Colon (tissue), 2 donors: ENCODE data around the gene TOM1.

ENCODE experiments used
- FAIRE-seq: peaks from 2 replicates; lab custom pipeline; 2012; peaks lifted over from hg19 to GRCh38; lab: Jason Lieb, UNC
- donor health status: control.
- donor health status: control.

TOM1 gene

GRCh38 chr22:35307372-35307771 lies 7.7 kb downstream of the TOM1 start:
- FAIRE-seq = no peak

DNA sequence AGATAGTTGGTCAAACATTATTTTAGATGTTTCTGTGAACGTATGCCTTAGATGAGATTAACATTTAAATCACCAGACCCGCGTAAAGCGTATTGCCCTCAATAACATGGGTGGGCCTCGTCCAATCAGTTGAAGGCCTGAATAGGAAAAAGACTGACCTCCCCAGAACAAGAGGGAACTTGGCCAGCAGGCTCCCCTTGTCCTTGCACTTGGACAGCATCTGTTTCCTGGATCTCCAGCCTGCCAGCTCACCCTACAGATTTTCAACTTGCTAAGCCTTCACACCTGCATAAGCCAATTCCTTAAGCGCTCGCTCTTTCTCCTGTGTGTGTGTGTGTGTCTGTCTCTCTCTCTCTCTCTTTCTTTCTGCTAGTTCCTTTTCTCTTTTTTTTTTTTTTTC lies 8.2 kb downstream of the TOM1 start:
- no peak for FAIRE-seq

DNA sequence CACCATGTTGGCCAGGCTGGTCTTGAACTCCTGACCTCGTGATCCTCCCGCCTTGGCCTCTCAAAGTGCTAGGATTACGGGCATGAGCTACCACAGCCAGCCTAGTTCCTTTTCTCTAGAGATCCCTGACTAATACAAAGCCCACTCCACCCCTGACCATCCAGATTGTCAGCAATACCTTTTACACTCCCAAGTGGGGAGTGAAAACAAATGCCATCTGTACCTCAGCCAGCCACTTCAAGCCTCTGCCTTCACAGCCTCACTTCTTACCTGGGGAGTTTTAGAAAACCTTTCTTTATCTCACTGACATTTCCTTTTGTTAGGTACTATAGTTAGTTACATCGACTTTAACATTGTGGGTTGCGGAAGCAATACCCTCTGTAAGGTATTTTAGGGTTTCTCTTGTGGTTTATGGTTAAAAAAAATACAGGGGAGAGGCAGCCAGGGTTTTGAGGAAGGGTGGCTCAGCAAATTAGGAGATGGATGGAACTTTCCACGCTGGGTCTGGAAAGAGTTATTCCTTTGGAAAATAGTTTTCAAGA lies 8.9 kb downstream of the TOM1 start:
- FAIRE-seq = no peak

- no peak for FAIRE-seq
Measured at GRCh38 chr22:35310556-35311550, 11.2 kb downstream of the TOM1 start.

DNA sequence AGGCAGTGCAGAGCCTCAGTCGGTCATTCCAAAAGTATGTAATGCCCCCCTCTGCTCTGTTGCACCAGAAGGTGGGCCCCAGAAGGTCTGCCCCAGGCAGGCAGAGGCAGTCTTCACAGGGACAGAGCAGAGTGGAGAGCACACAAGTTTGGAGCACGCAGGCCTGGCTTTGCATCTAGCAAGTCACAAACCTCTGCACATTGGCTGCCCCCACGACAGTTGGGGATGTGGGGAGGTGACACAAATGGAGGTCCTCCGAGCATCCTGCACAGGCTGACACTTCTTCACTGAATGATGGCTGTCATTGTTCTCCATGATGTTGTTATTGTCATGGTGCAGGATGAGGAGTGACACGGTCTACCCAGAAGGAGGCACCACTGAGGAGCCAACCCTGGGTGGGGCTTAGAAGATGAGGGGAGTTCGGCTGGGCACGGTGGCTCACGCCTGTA lies 11.9 kb downstream of the TOM1 start:
- no peak for FAIRE-seq

DNA sequence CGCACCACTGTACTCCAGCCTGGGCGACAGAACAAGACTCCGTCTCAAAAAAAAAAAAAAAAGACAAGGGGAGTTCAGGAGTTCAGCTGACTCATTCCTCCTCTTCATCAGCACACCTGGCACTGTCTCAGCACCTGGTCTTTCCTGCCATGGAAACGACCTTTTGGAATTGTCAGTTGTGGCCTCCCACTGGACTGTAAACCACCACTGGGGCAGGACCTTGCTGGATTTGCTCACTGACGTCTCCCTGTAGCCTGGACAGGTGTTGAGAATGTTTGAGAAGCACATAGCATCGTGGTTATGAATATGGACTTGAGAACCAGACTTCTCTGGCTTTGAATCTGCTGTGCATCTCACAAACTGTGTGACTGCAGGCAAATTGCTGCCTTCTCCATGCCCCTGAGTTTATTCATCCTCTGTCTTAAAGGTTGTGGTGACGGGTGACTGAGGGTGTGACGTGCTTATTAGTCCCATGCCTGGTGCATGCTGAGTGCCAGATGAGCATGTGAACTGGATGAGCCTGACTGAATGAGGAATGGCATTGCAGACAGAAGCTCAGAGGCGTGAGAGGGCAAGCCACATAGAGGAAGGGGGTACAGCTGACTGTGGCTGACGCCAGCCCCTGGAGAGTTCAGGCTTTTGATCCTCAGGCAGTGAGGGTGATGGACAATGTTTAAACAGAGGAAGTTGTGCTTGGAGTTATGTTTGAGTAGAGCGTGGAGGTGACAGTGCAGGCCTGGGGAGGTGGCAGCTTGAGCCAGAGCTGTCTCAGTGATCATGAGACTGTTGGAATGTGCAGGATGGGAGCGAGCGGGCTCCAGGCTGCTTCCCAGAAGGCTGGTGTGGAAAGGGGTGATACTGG lies 12.7 kb downstream of the TOM1 start:
- no peak for FAIRE-seq

DNA sequence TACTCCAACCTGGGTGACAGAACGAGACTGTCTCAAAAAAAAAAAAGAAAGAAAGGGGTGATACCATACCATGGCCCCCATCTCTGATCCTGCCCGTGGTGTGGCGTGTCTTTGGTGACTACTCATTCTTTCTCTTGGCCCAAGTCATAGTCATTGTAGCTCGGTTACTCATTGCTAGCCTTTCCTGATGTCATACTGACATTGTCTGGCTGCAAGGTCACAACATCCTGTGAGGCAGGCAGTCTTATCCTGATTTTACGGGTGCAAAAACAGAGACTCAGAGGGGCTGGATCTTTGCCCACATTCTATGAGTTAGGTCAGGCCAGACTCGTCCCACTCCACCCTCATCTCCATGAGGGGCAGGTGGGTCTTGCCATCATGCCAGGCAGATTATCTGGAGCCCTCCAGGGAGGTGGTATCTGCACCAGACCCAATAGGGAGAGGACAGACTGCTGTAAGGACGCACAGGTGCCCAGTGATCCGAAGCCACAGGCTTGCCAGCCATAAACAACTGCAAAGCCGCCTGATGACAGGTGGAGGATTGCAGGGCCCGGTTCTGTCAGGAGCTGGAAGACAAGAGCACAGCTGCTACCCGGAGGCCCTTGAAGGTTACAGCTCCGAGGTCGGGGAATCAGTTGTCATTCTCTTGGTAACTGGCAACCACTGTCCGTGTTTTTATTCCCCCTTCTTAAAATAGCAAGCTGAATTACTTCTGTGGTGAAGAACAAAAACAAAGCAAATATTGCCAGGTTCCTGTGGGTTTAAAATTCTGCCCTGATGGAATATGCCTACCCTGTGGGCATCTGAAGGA lies 13.8 kb downstream of the TOM1 start:
- no peak for FAIRE-seq

DNA sequence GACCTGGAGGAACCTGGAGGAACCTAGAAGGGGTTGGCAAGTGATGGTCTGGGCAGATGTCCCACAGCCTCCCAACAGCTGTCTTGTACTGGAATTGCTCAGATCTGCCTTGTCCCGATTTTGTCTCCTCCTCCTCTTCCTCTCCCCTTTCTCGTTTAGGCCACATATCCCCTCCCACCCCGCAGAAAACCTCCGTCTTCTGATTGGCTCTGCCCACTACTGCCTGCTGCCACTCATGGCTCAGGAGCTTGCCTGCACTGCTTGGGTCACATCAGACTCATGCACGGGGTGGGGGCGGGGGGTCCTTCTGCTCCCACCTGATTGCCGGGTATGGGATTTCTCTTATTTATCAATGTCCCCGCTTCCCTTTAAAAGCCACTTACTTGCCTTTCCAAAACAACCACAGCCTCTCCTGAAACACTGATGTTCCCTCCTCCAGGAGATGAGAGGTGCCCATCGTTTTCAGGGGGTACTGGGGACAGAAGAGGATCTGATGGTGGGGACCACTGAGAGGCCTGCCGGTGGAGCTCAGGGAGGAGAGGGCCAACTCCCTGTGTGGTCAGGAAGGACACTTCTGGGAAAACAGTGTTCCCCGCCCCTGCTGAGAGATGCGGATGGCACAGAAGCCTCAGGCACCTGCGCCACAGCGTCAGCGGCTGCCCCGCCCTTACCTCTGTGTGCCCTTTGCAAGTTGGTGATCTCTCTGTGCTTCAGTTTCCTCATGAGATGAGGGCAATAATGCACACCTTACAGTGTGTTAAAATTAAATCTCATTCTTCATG lies 14.7 kb downstream of the TOM1 start:
- FAIRE-seq = no peak

- FAIRE-seq = no peak
Measured at GRCh38 chr22:35315141-35315854, 15.6 kb downstream of the TOM1 start.

DNA sequence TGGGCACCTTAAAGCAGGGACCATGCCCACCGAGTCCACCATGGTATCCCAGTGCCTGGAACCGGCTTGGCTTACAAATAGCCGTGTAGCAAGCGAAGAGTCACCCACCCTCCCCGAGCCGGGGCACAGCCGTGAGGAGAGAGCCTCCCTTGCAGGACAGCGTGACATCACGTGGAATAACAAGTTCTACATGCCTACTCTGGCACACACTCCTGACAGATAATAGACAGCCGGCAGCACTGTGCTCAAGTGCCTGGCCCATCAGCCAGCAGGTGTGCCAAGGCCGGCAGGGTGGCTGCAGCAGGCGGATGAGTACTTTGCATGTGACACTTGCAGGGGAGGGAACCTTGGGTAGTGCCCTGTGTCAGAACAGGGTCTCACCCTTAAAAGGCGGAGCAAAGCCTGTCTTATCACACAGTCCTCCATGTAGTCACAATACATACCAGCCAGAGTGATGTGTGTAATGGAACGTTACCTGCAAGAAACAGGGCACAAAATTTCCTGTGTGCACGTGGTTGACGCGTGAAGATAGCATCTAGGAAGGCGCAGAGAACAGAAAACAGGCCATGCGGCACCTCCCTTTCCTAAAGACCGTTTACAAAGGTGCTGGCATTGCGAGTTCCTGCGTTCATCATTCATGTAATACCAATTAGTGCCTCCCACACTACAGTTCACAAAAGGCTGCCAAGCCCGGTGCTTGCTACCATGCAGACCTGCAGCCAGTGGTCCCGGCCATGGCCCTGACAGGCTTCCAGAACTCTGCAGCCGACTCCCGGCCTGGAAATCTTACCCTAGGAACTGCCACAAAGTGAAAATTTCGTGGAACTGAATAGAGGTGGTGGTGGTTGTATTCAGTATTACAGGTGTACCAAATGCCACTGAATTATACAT lies 16.4 kb downstream of the TOM1 start:
- no peak for FAIRE-seq

GRCh38 chr22:35316751-35317150 lies 17.1 kb downstream of the TOM1 start:
- no peak for FAIRE-seq

DNA sequence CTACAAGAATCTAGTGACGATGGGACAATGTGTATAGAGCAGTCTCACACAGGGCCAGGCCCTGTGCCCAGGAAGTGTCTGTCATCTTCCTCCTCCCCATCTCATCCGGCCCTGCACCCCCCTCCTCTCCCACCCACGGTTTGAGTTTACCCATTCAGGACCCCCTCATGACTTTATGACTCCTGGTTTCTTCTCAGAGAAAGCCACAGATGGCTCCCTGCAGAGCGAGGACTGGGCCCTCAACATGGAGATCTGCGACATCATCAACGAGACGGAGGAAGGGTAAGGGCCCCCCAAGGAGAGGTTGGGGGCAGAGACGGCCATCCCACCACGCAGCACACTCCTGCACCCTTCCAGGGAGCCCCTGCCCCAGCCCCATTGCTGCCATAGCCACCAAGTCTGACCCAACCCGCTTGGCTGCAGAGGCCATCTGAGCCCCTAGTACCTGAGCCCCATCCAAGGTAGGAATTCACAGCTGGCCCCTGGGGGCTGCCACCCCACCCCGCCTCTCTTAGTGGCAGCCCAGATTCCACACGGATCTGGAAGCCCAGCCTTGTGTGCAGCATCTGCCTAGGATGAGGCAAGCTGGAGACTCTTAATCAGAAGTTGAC lies 18.1 kb downstream of the TOM1 start:
- no peak for FAIRE-seq

GRCh38 chr22:35318346-35319215 lies 18.9 kb downstream of the TOM1 start:
- no peak for FAIRE-seq

- no peak for FAIRE-seq
Measured at GRCh38 chr22:35319244-35319985, 19.7 kb downstream of the TOM1 start.

DNA sequence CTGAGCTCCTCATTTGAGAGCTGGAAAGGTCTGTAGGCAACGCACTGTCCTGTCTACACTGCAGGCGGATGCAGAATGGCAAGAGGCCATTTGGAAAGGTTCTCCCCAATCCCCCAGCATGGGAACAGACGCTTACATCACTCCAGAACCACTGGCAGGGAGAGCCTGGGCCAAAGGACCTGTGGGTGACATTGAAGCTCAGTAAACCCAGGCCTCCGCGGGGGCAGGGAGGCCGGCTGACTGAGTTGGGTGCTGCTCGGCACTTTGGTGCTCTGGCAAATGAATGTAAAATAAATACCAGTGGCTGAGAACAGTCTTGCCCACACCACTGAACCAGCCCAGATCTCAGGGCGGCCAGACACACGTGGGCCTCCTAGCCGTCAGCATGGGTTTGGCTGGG lies 22.4 kb downstream of the TOM1 start:
- FAIRE-seq = no peak

DNA sequence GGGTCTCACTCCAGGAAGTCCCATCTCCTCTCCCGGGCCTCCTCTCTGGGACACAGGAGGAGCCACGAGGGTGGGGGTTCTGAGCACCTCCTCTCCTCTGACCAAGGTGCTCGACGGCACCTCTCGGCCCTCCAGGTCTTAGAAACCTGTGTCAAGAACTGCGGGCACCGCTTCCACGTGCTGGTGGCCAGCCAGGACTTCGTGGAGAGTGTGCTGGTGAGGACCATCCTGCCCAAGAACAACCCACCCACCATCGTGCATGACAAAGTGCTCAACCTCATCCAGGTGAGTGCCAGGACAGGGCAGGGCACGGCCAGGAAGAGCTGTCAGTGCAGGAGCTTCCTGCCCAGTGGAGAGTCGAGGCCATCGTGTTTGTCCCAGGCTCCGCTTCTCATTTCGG lies 23.2 kb downstream of the TOM1 start:
- FAIRE-seq = no peak

DNA sequence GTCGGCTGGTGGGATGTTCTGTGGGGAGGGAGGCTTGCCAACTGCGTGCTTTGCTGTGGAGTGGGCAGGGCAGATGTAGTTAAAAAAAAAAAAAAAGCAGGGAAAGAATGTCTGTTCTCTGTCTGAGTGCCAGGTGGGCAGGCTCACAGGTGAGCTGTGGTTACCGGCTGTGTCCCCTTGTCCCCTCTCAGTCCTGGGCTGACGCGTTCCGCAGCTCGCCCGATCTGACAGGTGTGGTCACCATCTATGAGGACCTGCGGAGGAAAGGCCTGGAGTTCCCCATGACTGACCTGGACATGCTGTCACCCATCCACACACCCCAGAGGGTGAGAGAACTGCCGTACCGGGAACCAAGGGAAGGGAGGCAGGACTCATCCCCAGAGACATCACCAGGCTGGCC lies 23.6 kb downstream of the TOM1 start:
- FAIRE-seq = no peak
